22Rv1 (cell line): ENCODE measurements around the gene LTB4R.

Experiments used
- ZFX ChIP-seq: fragments of 450-650 bp; IDR thresholded peaks from 2 replicates; pipeline ENCODE4 v1.6.1; 2017; ENCODE audit warnings: antibody characterized with exemption, borderline replicate concordance
- TF ChIP-seq, protein P1 (sequence below): fragments of 450-650 bp; IDR thresholded peaks from 2 replicates; pipeline ENCODE4 v1.5.1; 2017; ENCODE audit warnings: mild to moderate bottlenecking

DNA sequence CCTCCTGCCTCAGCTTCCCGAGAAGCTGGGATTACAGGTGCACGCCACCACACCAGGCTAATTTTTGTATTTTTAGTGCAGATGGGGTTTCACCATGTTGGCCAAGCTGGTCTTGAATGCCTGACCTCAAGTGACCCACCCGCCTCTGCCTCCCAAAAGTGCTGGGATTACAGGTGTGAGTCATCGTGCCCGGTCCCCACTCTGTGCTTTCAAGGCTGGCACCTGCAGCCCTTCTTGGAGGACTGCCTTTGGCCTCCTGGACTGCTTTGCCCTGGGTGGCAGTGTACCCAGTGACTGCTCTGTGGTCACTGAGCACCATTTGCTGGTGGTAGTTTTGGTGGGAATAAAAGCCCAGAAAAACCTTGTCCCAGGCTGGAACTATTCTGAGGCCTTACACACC lies 24.3 kb upstream of the LTB4R start:
- TF ChIP-seq, protein P1, sequence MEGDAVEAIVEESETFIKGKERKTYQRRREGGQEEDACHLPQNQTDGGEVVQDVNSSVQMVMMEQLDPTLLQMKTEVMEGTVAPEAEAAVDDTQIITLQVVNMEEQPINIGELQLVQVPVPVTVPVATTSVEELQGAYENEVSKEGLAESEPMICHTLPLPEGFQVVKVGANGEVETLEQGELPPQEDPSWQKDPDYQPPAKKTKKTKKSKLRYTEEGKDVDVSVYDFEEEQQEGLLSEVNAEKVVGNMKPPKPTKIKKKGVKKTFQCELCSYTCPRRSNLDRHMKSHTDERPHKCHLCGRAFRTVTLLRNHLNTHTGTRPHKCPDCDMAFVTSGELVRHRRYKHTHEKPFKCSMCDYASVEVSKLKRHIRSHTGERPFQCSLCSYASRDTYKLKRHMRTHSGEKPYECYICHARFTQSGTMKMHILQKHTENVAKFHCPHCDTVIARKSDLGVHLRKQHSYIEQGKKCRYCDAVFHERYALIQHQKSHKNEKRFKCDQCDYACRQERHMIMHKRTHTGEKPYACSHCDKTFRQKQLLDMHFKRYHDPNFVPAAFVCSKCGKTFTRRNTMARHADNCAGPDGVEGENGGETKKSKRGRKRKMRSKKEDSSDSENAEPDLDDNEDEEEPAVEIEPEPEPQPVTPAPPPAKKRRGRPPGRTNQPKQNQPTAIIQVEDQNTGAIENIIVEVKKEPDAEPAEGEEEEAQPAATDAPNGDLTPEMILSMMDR, result no peak
- no peak for TF ChIP-seq ZFX
